ENCODE results near the gene NBDY.

NBDY gene

DNA sequence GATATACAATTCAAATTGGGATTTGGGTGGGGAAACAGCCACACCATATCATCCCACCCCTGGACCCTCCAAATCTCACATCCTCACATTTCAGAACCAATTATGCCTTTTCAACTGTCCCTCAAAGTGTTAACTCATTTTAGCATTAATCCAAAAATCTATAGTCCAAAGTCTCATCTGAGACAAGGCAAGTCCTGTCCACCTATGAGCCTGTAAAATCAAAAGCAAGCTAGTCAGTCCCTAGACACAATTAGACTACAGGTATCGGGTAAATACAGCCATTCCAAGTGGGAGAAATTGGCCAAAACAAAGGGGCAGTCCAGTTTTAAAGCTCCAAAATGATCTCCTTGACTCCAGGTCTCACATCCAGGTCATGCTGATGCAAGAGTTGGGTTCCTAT lies 128.0 kb downstream of the NBDY start:
- no peak overlapping the region for H3K4me3 ChIP-seq (replicated peaks; ENCODE audit: low read depth, low read length)
- no peak for DNase-seq (ENCODE audit: extremely low read depth, low read depth)
- TF ChIP-seq, protein P1, sequence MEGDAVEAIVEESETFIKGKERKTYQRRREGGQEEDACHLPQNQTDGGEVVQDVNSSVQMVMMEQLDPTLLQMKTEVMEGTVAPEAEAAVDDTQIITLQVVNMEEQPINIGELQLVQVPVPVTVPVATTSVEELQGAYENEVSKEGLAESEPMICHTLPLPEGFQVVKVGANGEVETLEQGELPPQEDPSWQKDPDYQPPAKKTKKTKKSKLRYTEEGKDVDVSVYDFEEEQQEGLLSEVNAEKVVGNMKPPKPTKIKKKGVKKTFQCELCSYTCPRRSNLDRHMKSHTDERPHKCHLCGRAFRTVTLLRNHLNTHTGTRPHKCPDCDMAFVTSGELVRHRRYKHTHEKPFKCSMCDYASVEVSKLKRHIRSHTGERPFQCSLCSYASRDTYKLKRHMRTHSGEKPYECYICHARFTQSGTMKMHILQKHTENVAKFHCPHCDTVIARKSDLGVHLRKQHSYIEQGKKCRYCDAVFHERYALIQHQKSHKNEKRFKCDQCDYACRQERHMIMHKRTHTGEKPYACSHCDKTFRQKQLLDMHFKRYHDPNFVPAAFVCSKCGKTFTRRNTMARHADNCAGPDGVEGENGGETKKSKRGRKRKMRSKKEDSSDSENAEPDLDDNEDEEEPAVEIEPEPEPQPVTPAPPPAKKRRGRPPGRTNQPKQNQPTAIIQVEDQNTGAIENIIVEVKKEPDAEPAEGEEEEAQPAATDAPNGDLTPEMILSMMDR (IDR thresholded peaks at IDR 0.05; ENCODE audit: low read depth, low read length, missing control alignments), result no peak

DNA sequence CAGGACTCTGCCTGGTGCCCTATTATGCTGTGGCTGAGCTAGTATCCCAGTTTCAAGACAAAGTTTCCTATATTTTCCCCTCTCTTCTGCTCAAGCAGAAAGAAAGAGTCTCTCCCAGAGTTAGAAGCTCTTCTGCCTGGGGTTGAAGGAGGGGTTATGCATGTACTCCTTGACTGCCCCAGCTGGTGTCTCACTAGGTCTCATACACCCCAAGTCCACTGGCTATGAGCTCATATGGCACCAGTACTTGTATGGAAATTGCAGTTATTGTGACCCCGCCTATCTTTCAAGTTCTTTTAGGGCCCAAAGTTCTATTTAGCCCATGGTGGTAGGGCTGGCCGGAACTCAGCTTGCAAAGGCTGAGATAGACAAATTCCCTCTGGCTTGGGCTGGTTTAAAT lies 131.8 kb downstream of the NBDY start:
- TF ChIP-seq, protein P1 (IDR thresholded peaks at IDR 0.05; ENCODE audit: low read depth, low read length, missing control alignments), result no peak
- DNase-seq (ENCODE audit: extremely low read depth, low read depth), result no peak
- H3K4me3 ChIP-seq (replicated peaks; ENCODE audit: low read depth, low read length), result no peak overlapping the region

All from HFF-Myc (cell line).